Measurements from ENCODE around the gene ZSWIM5. TPM values are rescaled to one million over a fixed set of nuclear protein-coding genes. Genes with fewer than 3 reads are reported as not detected.

The ZSWIM5 gene
- total and polyA plus RNA-seq, 9 of the 15 experiments (the other 6 are each of a cell fraction or from before 2014, with no cell fraction given), result under 0.01 to 0.07 (median 0.03) TPM; not detected in 3

DNA sequence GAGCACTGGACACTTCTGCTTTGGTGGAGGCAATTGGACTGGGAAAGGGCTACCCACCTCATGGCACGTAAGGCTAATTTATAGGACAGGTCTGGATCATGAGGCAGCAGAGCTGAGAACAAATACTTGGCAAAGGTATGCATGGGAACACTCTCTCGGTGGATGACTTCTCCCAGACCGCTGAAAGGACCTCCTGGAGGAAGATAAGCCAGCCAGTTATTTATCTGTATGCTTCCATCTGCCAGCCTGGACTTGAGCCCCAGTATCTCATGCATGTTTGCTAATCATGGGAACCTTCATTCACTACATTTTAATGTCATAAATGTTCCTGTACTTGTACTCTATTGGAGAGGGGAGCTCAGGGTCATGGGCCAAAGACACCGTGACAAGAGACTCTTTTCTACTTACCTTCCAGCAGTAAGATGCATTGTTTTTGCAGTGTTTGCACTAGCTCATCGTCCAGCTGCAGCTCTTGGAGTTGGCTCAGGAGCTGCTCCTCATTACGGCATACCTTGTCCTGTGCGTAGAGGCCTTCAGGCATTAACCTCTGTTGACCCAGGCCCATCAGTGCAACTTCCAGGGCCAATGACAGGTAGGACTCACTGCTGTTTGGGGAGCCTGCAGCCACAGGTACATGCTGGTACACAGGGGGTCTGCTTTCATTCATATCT lies 170.6 kb downstream of the ZSWIM5 start (continued):
- no peak for TF ChIP-seq POLR3A (IDR thresholded peaks at IDR 0.05; ENCODE audit: borderline replicate concordance, extremely low read depth, insufficient read depth, insufficient read length)
- 0 out of 4 replicates have a peak, but pooled peaks of 1 of the 2 experiments have one; percentile 24 for TF ChIP-seq FOXA3 (CRISPR knock-in tag; conservative IDR thresholded peaks at IDR 0.05 in 1 of 2, IDR thresholded peaks at IDR 0.05 in 1 of 2)
- TF ChIP-seq MCM3 (IDR thresholded peaks at IDR 0.05), result no peak
- peak; percentile 78; the same call in 1 of the 2 replicates for TF ChIP-seq STAT5A (IDR thresholded peaks at IDR 0.05; ENCODE audit: borderline replicate concordance, low read length)
- no peak for TF ChIP-seq ETV1 (tag; conservative IDR thresholded peaks at IDR 0.05; ENCODE audit: low read depth)
- no peak for TF ChIP-seq ZNF764 (CRISPR knock-in tag; IDR thresholded peaks at IDR 0.05; ENCODE audit: low read depth)
- TF ChIP-seq, protein P1, sequence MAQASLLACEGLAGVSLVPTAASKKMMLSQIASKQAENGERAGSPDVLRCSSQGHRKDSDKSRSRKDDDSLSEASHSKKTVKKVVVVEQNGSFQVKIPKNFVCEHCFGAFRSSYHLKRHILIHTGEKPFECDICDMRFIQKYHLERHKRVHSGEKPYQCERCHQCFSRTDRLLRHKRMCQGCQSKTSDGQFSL (CRISPR knock-in tag; IDR thresholded peaks at IDR 0.05), result no peak
- TF ChIP-seq, protein P1 (tag; IDR thresholded peaks at IDR 0.05), result no peak
- TF ChIP-seq, protein P2, sequence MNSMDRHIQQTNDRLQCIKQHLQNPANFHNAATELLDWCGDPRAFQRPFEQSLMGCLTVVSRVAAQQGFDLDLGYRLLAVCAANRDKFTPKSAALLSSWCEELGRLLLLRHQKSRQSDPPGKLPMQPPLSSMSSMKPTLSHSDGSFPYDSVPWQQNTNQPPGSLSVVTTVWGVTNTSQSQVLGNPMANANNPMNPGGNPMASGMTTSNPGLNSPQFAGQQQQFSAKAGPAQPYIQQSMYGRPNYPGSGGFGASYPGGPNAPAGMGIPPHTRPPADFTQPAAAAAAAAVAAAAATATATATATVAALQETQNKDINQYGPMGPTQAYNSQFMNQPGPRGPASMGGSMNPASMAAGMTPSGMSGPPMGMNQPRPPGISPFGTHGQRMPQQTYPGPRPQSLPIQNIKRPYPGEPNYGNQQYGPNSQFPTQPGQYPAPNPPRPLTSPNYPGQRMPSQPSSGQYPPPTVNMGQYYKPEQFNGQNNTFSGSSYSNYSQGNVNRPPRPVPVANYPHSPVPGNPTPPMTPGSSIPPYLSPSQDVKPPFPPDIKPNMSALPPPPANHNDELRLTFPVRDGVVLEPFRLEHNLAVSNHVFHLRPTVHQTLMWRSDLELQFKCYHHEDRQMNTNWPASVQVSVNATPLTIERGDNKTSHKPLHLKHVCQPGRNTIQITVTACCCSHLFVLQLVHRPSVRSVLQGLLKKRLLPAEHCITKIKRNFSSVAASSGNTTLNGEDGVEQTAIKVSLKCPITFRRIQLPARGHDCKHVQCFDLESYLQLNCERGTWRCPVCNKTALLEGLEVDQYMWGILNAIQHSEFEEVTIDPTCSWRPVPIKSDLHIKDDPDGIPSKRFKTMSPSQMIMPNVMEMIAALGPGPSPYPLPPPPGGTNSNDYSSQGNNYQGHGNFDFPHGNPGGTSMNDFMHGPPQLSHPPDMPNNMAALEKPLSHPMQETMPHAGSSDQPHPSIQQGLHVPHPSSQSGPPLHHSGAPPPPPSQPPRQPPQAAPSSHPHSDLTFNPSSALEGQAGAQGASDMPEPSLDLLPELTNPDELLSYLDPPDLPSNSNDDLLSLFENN (IDR thresholded peaks at IDR 0.05; ENCODE audit: low read depth in 2 of 2, low read length in 2 of 2), result peak in 1 of 2 experiments; percentile 80; a peak in 1 of 4 replicates
- no peak for TF ChIP-seq ELF1 (tag; IDR thresholded peaks at IDR 0.05)
- no peak for TF ChIP-seq PCBP1 (IDR thresholded peaks at IDR 0.05; ENCODE audit: low read depth, low read length, poor library complexity, severe bottlenecking)
- TF ChIP-seq MBD2 (IDR thresholded peaks at IDR 0.05; ENCODE audit: borderline replicate concordance, low read depth), result peak; percentile 74
- peak; percentile 95 for TF ChIP-seq MTA2 (IDR thresholded peaks at IDR 0.05; ENCODE audit: low read depth)
- no peak for TF ChIP-seq ZC3H8 (IDR thresholded peaks at IDR 0.05)
- TF ChIP-seq ZNF124 (CRISPR knock-in tag; IDR thresholded peaks at IDR 0.05), result no peak
- TF ChIP-seq XRCC5 (IDR thresholded peaks at IDR 0.05; ENCODE audit: low read depth, low read length), result no peak
- TF ChIP-seq, protein P3, sequence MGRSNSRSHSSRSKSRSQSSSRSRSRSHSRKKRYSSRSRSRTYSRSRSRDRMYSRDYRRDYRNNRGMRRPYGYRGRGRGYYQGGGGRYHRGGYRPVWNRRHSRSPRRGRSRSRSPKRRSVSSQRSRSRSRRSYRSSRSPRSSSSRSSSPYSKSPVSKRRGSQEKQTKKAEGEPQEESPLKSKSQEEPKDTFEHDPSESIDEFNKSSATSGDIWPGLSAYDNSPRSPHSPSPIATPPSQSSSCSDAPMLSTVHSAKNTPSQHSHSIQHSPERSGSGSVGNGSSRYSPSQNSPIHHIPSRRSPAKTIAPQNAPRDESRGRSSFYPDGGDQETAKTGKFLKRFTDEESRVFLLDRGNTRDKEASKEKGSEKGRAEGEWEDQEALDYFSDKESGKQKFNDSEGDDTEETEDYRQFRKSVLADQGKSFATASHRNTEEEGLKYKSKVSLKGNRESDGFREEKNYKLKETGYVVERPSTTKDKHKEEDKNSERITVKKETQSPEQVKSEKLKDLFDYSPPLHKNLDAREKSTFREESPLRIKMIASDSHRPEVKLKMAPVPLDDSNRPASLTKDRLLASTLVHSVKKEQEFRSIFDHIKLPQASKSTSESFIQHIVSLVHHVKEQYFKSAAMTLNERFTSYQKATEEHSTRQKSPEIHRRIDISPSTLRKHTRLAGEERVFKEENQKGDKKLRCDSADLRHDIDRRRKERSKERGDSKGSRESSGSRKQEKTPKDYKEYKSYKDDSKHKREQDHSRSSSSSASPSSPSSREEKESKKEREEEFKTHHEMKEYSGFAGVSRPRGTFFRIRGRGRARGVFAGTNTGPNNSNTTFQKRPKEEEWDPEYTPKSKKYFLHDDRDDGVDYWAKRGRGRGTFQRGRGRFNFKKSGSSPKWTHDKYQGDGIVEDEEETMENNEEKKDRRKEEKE (IDR thresholded peaks at IDR 0.05; ENCODE audit: borderline replicate concordance in 1 of 2, control insufficient read depth in 1 of 2, low read depth in 2 of 2, low read length in 1 of 2), result no peak
- TF ChIP-seq PTTG1 (tag; IDR thresholded peaks at IDR 0.05; ENCODE audit: low read depth), result no peak
- peak; percentile 59 for TF ChIP-seq BCOR (IDR thresholded peaks at IDR 0.05)
- no peak for TF ChIP-seq RFX7 (CRISPR knock-in tag; IDR thresholded peaks at IDR 0.05)
- TF ChIP-seq TARDBP (IDR thresholded peaks at IDR 0.05), result no peak
